Inflammatory macrophage (primary cell): ENCODE measurements around the gene FCN2.

Source experiments
- DNase-seq, 2 donors: peaks; one replicate each; pipeline ENCODE4 v3.0.0-alpha.2; 2020 to 2022
- total RNA-seq, 18 experiments: gene quantifications; one replicate each; lab custom pipeline; 2026; ENCODE audit warnings: mixed read lengths in 6 of 18, inconsistent platforms in 2 of 18; lab: John Stamatoyannopoulos, UW

The FCN2 gene
- 0 to 0.13 (median 0.02) reads per million in 18 experiments for total RNA-seq

DNA sequence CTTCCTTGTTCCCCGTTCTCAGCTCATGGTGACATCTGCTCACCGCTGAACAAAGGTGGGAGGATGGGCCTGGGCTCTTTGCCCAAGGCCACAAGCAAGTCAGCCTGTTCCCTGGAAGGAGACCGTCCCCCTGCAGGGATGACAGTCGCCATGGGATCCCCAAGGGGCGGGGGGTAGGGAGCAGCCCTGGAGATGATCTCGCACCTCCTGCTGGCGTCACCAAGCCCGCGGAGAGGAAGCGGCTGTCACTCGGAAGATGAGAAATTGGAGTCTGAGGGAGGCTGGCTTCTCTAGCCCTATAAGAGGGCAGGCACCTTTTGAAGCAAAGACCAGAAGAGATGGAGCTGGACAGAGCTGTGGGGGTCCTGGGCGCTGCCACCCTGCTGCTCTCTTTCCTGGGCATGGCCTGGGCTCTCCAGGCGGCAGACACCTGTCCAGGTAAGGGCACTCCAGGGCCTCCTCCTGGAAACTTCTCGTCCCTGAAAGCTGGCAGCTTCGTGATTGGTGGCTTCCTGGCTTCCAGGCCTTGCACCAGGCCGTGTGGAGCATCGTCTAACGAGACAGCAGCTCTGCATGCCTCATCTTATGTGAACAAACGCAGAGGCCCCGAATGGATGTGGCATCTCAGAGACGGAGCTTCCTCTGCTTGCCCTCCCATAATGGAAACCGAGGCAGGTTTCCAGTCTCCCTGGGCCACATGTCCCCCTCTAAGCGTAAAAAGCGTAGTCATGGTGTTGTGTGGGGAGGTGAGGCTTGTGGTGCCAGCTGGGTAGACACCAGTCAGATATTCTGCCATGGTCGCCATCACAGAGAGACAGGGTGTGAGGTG is at the start of gene FCN2:
Gene FCN2, plus strand, starts transcription at position 327 of the 829 bp plus-strand sequence. Its CDS starts 12 bp downstream, at position 339.
- no peak for DNase-seq

DNA sequence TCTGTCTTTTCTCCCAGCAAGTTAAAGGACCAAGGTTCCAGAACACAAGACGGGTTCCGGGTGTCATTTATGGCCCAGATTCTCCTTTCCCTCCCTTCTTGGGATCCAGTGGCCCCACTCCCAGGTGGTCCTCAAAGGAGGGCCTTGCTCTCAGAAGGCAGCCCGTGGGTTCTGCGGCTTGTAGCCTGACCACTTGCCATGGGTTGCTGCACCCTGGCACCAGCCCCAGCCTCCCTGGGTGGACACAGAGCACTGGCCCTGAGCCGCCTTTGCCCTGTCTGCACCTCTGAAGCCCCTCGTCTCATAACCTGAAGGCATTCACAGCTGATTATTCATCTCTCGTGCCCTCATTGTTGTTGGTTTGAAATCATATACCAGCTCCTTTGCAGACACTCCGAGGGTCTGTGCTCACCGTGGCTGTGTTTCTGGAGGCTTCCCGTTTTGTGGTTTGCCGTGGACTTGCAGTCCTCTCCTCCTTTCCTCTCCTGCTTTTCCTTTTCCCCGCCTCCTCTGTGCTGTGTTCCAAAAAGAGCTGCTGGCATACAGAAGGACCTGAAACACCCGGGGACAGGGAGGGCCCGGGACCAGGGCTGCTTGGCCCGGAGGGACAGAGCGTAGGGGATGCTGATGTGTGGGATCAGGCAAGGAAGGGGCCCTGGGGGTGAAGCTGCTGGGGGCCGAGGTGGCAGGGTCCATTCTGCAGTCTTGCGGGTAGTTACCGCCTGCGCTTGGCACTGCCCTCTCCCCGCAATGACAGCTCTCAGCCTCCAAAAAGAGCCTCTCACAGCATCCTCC is 49.5 kb upstream of the FCN2 start:
- DNase-seq: no peak

DNA sequence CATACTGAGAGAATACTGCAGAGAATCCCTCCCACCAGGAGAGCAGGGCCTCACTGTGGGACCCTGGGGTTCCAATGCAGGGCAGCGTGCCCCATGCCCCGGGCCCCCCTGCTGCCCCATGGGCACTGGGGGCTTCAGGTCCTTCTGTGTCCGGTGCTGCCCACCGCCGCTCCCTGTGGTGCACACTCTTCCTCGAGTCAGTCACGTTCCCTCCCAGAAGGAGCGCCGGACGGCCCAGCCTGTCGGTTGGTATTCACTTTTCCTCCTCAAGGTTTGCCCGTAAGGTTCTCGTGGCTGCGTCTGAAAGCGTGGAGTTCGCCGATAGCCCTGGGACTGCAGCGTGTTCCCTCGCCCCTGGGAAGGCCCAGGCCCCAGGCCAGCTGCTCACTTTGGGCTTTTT is 48.1 kb upstream of the FCN2 start:
- DNase-seq: no peak

DNA sequence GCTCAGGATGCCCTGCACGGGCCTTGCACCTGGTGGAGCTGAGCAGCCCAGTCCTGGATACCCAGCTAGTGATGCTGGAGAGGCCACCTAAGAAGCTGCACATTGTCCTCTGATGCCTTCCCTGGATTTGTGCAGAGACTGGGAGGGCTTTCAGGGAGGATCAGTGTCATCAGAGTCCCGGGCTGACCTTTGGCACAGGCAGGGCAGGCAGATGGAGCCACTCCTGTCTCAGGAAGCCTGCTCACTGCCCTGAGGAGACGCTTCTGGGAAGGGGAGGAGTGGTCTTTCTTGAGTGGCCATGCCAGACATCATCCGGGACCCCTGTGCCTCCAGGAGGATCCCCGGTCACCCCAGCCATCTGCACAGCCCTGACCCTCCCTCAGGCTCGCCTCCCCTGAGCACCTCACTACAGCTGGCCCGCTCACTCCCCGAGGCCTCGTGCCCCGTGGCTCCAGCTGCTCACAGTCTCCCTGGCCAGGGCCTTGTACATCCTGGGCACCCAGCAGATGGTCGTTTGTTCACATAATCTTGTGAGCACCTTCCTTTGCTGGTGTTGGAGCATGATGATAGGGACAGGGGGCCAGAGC is 47.2 kb upstream of the FCN2 start:
- DNase-seq: no peak

DNA sequence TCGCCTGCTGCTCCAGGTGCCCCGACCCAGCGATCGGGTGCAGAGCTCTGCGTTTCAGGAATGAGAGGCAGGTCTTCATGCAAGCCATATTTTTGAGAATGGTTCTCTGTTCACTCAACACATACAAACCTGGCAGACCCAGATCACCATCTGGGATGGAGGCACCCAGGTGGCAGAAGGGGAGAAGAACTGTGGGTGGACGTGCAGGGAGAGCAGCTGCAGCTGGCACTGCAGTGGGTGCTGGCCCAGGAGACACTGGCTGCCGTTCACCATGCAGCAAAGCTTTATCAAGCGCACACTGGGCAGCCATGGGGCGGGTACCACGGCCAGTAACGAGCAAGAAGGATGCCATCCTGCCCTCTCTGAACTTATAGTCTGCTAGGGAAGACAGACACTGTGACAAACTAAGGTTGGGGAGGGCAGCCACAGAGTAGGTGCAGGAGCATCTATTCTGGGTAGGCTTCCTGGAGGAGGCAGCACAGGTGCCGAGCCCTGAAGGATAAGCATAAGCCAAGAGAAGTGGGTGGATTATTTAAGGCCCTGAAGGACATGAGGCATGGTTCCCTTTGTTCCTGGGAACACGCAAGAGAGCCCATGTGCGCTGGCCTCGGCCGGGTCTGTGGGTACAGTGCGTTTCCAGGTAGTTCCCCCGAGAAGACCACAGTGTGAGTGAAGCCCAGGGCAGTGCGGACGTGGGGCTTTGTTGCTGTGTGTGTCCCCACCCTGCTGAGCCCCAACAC is 46.2 kb upstream of the FCN2 start:
- DNase-seq: no peak

DNA sequence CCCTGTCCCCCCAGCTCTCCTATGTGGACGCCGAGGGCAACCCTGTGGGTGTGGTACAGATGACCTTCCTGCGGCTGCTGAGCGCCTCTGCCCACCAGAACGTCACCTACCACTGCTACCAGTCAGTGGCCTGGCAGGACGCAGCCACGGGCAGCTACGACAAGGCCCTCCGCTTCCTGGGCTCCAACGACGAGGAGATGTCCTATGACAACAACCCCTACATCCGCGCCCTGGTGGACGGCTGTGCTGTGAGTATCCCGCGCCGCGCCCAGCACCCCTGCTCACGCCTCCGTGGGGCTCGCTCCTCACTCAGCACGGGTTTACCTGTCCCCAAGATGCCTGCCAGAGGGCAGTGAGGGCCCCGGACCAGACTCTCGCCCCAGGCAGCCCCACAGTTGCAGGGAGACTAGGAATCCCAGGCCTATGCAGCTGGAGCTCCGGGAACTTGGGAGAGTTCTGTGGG is 45.6 kb upstream of the FCN2 start:
- DNase-seq: no peak

DNA sequence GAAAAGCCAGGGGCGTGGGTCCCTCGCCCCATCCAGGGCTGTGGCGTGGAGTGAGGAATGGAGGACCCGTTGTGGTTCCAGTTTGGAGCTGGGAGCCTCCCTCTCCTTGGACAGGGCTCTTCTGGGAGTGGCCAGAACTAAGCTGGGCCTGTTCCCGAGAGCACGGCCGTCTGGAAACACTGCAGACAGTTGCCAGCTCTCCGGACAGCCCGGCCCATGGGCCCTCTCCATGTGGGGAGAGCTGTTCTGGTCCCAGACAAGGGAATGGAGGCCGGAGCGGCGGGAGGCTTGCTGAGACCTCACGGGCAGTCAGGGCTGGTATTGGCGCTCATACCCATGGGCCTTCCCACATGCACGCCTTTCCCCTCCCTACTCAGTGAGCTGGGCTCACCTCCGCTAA is 45.2 kb upstream of the FCN2 start:
- no peak for DNase-seq

DNA sequence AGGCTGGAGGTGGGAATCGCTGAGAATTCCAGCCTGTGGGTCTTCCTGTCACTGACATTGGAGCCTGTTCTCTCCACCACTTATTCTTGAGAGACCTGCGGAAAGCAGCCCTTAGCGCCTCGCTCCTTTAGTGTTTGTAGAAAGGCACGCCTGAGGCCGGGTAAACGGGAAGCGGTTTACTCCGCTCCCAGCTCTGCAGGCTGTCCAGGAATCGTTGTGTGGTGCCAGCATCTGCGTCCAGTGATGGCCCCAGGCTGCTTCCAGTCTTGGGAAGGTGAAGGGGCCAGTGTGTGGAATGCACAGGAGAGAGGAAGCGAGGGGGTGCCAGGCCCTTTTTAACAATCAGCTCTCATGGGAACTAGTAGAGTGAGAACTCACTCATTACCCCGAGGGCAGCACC is 44.6 kb upstream of the FCN2 start:
- DNase-seq: no peak

DNA sequence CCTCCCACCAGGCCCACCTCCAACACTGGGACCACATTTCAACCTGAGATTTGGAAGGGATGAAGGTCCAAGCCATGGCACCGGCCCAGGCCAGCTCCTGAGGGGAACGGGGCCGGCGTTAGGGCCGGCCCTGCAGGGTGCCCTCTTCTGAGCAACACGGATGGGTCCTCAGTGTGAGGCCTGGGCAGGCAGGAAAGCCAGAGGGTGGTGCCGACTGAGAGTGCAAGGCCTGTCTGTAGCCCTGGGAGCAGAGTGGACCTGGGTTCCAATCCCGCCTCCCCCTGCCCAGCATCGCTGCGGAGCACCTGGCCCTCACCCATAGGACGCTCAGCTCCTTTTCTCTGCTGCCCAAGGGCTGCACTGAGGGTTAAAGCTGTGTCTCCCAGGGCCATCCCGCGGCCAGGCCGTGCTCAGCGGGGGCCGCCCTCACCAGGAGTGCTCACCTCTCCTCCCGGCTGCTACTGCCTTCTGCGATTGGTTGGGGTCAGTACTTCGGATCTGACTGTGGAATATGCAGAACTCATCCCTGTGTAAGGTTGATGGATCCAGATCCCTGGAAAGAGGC is 44.1 kb upstream of the FCN2 start:
- no peak for DNase-seq

DNA sequence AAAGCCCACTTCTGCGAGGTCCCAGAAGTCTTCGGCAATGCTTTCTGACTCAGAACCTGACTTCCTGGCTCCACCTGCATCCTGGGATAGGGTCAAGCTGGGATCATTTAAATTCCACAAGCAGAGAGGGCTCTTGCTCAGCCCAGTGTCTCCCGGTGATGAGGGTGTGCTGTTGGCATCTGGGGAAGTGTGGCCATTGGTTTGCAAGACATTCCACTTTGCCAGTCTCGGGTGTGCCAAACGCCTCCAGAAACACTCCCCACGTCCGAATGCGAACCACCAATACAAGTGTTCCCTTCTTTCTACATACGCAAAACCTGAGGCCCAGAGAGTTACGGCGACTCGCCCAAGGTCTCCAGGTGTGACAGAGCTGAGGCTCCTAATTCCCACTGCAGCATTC is 43.1 kb upstream of the FCN2 start:
- DNase-seq: no peak

DNA sequence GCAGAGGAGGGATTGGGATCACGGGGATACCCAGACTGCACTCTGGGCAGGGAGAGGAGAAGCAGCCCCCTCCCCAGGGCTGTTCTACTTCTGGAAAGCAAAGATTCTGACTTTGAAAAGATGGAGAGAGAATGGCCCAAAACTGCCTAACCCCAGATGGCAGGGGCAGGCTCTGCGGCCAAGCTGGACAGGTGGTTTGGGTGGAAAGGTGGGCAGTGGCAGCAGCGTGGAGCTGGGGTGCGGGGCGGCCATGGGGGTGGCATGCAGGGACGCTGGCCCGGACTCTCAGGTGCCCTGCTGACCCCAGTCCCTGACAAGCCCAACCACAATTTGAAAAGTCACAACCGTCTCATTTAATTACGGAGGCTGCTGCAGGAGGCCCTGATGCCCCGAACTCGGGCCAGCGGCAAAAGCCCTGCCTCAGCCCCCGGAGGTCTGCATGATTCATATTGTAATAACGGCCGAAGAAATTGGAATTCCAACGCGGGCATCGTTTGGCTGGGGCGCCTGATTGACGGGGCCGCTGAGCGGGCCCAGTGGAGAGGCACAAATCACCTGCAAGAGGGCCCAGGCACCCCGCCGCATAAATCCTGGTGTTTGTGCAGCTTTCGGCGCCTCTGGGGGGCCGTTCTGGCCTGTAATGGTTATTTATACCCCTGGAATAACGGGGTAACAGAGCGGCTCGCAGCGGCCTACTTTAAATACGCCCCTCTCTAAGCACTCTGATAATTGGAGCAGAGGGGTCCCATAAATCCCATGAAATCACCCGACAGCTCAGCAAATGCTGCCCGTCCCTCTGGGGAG is 41.8 kb upstream of the FCN2 start:
- no peak for DNase-seq

DNA sequence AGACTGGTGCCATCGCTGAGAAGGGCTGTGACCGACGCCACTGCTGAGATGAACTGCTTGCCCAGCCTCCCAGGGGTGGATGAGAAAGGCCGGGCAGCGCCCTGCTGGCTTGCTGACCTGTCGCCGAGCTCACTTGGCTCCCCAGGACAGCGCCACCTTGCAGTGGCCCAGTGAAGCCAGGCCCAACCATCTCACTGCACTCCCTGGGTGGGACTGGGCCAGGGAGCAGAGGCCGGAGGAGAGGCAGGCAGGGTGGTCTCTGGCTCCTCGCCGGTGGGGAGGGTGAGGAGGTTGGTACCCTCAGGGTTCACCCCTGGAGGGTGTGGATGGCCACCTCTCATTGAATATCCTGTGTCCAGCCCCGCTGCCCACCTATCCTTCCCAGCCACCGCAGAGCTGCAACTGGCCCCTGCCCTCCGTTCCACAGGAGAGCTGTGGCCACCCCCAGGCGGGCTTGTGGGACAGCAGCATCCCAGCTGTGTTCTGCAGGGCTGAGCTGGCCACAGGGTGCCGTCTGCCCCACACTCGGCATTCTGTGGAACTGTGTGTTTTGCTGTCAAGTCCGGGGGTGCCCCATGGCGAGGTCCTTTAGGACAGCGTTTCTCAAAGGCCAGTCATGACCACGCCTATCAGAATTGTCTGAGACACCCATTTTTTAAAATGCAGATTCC is 41.0 kb upstream of the FCN2 start:
- no peak for DNase-seq

DNA sequence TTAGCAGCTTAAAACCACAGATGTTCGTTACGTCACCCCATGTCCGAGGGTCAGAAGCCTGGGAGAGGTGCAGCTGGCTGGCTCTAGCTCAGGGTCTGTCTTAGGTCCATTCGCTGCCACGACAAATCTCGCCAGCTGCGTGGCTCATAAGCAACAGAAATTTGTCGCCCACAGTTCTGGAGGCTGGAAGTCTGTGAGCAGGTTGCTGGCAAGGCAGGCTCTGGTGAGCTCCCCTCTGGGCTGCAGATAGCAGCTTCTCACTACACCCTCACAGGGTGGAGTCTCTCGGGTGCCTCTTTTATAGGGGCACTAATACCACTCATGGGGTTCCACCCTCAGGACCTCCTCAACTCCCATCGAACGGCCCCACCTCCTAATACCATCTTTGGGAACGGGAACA is 40.1 kb upstream of the FCN2 start:
- DNase-seq: no peak

DNA sequence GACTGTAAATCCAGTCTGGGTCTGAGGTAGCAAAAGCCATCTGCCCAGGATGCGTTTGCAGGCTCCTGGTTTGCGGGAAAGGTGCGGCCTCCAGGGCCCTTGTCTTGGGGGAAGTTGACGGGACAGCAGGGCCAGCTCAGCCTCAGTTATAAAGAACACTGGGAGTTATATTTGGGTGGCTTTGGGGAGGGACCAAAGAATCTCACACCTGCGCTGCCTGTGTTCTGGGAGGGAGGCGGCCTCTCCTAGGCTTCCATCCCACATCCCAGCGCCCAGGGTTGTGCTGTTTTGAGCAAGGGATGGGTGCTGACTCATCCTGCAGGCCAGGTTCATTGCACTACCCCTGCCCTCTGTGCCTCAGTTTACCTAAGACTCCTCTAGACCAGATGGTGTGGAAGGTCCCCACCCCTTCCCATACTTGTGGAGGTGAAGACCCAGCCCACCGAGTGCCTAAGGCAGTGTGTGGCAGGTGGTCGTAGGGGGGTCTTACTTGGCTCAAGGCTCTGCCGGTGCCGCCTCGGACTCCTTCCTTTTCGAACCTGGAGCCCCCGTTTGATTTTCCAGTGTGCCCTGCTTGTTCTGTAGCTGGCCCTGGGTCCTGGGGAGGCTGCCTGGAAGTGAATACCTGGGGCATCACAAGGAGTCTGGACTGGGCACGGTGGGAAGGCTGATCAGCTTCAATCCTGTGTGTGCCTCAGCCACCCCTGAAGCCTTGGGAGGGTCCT is 39.3 kb upstream of the FCN2 start:
- no peak for DNase-seq

DNA sequence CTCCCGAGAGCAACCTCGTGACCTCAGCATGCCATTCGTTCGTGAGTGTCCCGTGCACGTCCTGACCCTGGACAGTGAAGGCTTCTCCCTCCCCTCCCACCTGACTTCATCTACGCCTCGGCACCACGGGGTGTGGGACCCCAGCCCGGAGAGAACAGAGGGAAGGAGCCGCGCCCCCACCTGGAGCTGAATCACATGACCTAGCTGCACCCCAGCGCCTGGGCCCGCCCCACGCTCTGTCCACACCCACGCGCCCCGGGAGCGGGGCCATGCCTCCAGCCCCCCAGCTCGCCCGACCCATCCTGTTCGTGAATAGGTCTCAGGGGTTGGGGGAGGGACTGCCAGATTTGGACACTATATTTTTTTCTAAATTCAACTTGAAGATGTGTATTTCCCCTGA is 38.3 kb upstream of the FCN2 start:
- no peak for DNase-seq

DNA sequence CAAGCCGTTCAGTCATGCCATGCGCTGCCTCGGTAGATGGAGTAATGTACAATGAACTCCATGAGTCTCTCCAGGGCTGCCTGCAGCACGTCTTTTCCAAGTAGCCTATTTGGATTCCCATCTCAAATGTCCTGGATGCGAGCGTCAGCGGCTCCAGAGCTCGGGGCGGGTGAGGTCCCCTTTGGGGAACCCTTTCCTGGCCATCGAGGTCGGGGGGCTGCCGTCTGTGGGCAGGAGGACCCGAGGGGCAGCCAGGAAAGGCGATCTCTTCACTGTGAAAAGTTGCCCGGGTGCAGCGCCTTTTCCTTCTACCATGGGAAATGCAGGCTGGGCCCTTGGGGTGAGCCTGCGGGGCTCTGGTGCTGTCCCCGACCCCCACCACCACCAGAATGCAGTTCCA is 36.9 kb upstream of the FCN2 start:
- no peak for DNase-seq

DNA sequence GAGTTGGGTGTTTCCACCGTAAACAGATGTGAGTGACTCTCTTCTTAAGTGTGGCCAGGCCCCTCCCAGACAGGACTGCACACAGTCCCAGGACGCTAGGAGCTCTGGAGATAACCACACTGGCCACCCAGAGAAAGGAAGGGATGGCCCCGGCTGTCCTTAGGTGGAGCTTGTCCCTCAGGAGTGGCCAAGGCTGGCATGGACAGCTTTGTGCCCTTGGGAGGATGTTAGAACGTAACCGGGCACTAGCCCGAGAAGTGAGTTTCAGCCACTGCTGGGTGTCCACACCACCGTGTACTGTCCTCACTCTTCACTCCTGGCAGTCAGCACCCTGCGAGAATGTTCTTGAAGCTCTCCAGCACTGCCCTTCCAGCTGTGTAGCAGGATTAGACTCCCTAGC is 35.8 kb upstream of the FCN2 start:
- no peak for DNase-seq

DNA sequence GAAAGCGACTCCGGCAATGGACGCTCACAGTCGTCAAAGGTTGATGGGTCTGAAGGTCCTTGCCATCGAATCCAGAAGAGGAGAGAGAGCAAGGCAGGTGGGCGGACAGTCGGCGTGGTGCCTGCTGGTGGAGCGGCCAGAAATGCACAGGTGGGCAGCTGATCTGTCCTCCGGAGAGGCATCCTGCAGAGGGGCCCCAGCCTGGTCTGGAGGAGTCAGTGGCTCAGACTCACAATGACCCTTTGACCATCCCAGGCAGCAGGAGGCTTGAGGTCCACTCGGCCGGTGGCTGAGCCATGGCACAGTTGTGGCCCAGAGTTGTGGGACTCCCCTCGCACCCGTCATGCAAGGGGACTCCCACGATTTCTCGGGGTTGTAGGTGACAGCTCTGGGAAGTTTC is 34.4 kb upstream of the FCN2 start:
- DNase-seq: no peak

DNA sequence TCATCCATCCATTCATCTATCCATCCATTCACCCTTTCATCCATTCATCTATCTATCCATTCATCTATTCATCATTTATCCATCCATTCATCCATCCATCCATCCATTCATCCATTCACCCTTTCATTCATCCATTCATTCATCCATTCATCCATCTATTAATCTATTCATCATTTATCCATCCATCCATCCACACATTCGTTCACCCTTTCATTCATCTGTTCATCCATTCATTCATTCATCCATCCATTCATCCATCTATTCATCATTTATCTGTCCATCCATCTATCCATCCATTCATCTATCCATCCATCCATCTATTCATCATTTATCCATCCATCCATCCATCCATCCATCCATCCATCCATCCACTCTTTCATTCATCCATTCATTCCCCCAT is 33.9 kb upstream of the FCN2 start:
- DNase-seq: no peak

DNA sequence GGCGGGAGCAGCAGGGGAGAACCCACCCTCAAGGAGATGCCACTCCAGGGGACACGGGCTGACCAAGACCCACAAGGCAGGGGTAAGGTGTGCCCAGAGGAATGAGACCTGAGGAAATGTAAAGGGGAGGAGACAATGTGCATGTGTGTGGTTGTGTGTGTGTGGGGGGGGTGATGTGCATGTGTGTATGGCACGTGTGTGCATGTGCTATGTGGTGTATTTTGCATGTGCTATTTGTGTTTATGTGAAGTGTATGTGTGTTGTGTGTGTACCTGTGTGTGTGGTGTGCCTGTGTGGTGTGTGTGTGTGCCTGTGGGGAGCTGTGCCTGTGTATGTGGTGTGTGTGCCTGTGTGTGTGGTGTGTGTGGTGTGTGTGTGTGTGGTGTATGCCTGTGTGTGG is 33.5 kb upstream of the FCN2 start:
- DNase-seq: no peak
